GM12878 (cell line): Measurements from ENCODE around the gene SF3B4. TPM values are rescaled to one million over a fixed set of nuclear protein-coding genes. Genes with fewer than 3 reads are reported as not detected.

Experiments used
- CREB1 ChIP-seq: IDR thresholded peaks from 2 replicates; pipeline ENCODE4 v1.6.1; 2012; ENCODE audit warnings: low read depth, mild to moderate bottlenecking, inconsistent platforms
- KLF5 ChIP-seq: fragments of 450-650 bp; IDR thresholded peaks from 2 replicates; pipeline ENCODE4 v1.6.1; 2014; ENCODE audit warnings: mild to moderate bottlenecking; ENCODE audit not compliant: partially characterized antibody
- MEF2B ChIP-seq: fragments of 450-650 bp; IDR thresholded peaks from 2 replicates; pipeline ENCODE4 v1.6.1; 2018; ENCODE audit warnings: mild to moderate bottlenecking, moderate library complexity; ENCODE audit not compliant: partially characterized antibody, poor library complexity, severe bottlenecking
- MTA3 ChIP-seq: IDR thresholded peaks from 2 replicates; pipeline ENCODE4 v1.6.1; 2012; ENCODE audit warnings: low read length, inconsistent platforms, borderline replicate concordance
- MXI1 ChIP-seq: fragments of 150-350 bp; IDR thresholded peaks from 2 replicates; pipeline ENCODE4 v1.6.1; 2011; ENCODE audit warnings: low read depth, mild to moderate bottlenecking, inconsistent platforms, low read length, improper control_type of control experiment
- MYB ChIP-seq: fragments of 150-350 bp; IDR thresholded peaks from 2 replicates; pipeline ENCODE4 v1.6.1; 2014; ENCODE audit warnings: mild to moderate bottlenecking, low read depth, low read length, borderline replicate concordance
- MYC ChIP-seq: IDR thresholded peaks from 2 replicates; pipeline ENCODE4 v1.6.1; 2011; ENCODE audit warnings: mild to moderate bottlenecking, low read length, moderate library complexity, inconsistent platforms; ENCODE audit not compliant: insufficient read depth, insufficient replicate concordance, insufficient read length, severe bottlenecking
- NBN ChIP-seq: fragments of 450-650 bp; IDR thresholded peaks from 2 replicates; pipeline ENCODE4 v1.6.1; 2016
- NFIC ChIP-seq: IDR thresholded peaks from 2 replicates; pipeline ENCODE4 v1.6.1; 2012; ENCODE audit warnings: low read depth, mild to moderate bottlenecking, inconsistent platforms, low read length, moderate library complexity
- TBL1XR1 ChIP-seq: IDR thresholded peaks from 2 replicates; pipeline ENCODE4 v1.6.1; 2012; ENCODE audit warnings: low read depth, low read length, improper control_type of control experiment
- TCF7 ChIP-seq: IDR thresholded peaks from 2 replicates; pipeline ENCODE4 v1.6.1; 2014; ENCODE audit warnings: antibody characterized with exemption, borderline replicate concordance
- polyA plus RNA-seq, 11 experiments: library from polyadenylated mRNA; depleted of rRNA in 4 of 11; unstranded in 6 of 11; stranded (reverse) in 5 of 11; fragments of >200 nt; fragmentation: Nextera tagmentation in 4 of 11; fragmentation: Illumina TruSeq in 1 of 11; extraction: Ambion mirVana in 4 of 11; extraction: Trizol in 1 of 11; gene quantifications; 1 replicate in 1 of 11; 2 replicates in 10 of 11; pipeline versions ENCODE4 v1.2.1 to v1.2.3, GENCODE V29; 2011 to 2016; ENCODE audit warnings: inconsistent platforms in 2 of 11, missing spikeins in 2 of 11, low read depth in 1 of 11
- total RNA-seq, 4 experiments: library from RNA; depleted of rRNA in 3 of 4; stranded (reverse); fragments of >200 nt in 3 of 4; fragmentation: Illumina TruSeq in 1 of 4; extraction: Trizol in 1 of 4; gene quantifications; 2 replicates each; pipeline versions ENCODE4 v1.2.1 to v1.2.3, GENCODE V29; 2013 to 2021
- TF ChIP-seq, protein P1 (sequence below): IDR thresholded peaks from 2 replicates; pipeline ENCODE4 v1.6.1; 2012; ENCODE audit warnings: mild to moderate bottlenecking, low read depth, low read length
- TF ChIP-seq, protein P2 (sequence below): fragments of 150-350 bp; IDR thresholded peaks from 2 replicates; pipeline ENCODE4 v1.6.1; 2014; ENCODE audit warnings: mild to moderate bottlenecking, low read depth, low read length
- TF ChIP-seq, protein P3 (sequence below): fragments of 450-650 bp; IDR thresholded peaks from 2 replicates; pipeline ENCODE4 v1.6.1; 2017; ENCODE audit warnings: mild to moderate bottlenecking, moderate library complexity
- TF ChIP-seq, protein P4 (sequence below): IDR thresholded peaks from 2 replicates; pipeline ENCODE4 v1.6.1; 2011; ENCODE audit warnings: low read depth, low read length, improper control_type of control experiment, borderline replicate concordance
- TF ChIP-seq, protein P5 (sequence below): IDR thresholded peaks from 2 replicates; pipeline ENCODE4 v1.6.1; 2011; ENCODE audit warnings: low read depth, mild to moderate bottlenecking, low read length, moderate library complexity, borderline replicate concordance; ENCODE audit errors: extremely low read depth

SF3B4 gene
- total and polyA plus RNA-seq, 10 of the 15 experiments (the other 5 are each of a cell fraction or from before 2014, with no cell fraction given): 1.9 to 146 (median 27.5) TPM

DNA sequence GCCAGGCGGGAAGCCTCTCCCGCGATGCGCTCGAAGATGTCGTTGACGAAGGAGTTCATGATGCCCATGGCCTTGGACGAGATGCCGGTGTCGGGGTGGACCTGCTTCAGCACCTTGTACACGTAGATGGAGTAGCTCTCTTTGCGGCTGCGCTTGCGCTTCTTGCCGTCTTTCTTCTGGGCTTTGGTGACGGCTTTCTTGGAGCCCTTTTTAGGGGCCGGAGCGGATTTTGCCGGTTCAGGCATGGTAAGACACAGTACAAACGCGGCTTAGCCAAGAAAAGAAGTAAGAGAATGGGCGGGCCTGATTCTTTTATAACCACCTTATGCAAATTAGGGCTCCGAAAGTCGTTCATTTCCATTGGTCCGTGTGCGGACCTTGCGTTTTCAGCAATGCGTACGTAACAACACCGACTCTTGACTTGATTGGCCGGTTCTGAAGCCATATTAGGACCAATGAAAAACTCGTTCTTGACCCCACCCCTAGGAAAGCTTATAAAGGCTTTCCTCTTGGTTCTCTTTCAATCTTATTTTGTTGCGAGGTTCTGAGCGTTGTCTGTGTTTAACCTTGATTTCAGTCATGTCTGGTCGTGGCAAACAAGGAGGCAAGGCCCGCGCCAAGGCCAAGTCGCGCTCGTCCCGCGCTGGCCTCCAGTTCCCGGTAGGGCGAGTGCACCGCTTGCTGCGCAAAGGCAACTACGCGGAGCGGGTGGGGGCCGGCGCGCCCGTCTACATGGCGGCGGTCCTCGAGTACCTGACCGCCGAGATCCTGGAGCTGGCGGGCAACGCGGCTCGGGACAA lies 41.0 kb downstream of the SF3B4 start (continued):
- TF ChIP-seq, protein P1, sequence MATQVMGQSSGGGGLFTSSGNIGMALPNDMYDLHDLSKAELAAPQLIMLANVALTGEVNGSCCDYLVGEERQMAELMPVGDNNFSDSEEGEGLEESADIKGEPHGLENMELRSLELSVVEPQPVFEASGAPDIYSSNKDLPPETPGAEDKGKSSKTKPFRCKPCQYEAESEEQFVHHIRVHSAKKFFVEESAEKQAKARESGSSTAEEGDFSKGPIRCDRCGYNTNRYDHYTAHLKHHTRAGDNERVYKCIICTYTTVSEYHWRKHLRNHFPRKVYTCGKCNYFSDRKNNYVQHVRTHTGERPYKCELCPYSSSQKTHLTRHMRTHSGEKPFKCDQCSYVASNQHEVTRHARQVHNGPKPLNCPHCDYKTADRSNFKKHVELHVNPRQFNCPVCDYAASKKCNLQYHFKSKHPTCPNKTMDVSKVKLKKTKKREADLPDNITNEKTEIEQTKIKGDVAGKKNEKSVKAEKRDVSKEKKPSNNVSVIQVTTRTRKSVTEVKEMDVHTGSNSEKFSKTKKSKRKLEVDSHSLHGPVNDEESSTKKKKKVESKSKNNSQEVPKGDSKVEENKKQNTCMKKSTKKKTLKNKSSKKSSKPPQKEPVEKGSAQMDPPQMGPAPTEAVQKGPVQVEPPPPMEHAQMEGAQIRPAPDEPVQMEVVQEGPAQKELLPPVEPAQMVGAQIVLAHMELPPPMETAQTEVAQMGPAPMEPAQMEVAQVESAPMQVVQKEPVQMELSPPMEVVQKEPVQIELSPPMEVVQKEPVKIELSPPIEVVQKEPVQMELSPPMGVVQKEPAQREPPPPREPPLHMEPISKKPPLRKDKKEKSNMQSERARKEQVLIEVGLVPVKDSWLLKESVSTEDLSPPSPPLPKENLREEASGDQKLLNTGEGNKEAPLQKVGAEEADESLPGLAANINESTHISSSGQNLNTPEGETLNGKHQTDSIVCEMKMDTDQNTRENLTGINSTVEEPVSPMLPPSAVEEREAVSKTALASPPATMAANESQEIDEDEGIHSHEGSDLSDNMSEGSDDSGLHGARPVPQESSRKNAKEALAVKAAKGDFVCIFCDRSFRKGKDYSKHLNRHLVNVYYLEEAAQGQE: no peak
- TF ChIP-seq, protein P2, sequence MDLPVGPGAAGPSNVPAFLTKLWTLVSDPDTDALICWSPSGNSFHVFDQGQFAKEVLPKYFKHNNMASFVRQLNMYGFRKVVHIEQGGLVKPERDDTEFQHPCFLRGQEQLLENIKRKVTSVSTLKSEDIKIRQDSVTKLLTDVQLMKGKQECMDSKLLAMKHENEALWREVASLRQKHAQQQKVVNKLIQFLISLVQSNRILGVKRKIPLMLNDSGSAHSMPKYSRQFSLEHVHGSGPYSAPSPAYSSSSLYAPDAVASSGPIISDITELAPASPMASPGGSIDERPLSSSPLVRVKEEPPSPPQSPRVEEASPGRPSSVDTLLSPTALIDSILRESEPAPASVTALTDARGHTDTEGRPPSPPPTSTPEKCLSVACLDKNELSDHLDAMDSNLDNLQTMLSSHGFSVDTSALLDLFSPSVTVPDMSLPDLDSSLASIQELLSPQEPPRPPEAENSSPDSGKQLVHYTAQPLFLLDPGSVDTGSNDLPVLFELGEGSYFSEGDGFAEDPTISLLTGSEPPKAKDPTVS: no peak
- TF ChIP-seq, protein P3, sequence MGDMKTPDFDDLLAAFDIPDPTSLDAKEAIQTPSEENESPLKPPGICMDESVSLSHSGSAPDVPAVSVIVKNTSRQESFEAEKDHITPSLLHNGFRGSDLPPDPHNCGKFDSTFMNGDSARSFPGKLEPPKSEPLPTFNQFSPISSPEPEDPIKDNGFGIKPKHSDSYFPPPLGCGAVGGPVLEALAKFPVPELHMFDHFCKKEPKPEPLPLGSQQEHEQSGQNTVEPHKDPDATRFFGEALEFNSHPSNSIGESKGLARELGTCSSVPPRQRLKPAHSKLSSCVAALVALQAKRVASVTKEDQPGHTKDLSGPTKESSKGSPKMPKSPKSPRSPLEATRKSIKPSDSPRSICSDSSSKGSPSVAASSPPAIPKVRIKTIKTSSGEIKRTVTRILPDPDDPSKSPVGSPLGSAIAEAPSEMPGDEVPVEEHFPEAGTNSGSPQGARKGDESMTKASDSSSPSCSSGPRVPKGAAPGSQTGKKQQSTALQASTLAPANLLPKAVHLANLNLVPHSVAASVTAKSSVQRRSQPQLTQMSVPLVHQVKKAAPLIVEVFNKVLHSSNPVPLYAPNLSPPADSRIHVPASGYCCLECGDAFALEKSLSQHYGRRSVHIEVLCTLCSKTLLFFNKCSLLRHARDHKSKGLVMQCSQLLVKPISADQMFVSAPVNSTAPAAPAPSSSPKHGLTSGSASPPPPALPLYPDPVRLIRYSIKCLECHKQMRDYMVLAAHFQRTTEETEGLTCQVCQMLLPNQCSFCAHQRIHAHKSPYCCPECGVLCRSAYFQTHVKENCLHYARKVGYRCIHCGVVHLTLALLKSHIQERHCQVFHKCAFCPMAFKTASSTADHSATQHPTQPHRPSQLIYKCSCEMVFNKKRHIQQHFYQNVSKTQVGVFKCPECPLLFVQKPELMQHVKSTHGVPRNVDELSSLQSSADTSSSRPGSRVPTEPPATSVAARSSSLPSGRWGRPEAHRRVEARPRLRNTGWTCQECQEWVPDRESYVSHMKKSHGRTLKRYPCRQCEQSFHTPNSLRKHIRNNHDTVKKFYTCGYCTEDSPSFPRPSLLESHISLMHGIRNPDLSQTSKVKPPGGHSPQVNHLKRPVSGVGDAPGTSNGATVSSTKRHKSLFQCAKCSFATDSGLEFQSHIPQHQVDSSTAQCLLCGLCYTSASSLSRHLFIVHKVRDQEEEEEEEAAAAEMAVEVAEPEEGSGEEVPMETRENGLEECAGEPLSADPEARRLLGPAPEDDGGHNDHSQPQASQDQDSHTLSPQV: no peak
- TF ChIP-seq TCF7 (no peak; the same call in 1 of the 2 replicates), MTA3 (no peak; the same call in 1 of the 2 replicates), TBL1XR1 (peak; percentile 48; the same call in 1 of the 2 replicates), MXI1 (0 out of 2 replicates have a peak, but pooled peaks have one; percentile 32), MYB (no peak), CREB1 (peak; percentile 84), MEF2B (peak; percentile 6), NFIC (no peak; the same call in 1 of the 2 replicates), KLF5 (peak; percentile 67), NBN (0 out of 2 replicates have a peak, but pooled peaks have one; percentile 60), MYC (no peak)
- TF ChIP-seq, protein P4, sequence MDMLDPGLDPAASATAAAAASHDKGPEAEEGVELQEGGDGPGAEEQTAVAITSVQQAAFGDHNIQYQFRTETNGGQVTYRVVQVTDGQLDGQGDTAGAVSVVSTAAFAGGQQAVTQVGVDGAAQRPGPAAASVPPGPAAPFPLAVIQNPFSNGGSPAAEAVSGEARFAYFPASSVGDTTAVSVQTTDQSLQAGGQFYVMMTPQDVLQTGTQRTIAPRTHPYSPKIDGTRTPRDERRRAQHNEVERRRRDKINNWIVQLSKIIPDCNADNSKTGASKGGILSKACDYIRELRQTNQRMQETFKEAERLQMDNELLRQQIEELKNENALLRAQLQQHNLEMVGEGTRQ: no peak
- TF ChIP-seq, protein P5, sequence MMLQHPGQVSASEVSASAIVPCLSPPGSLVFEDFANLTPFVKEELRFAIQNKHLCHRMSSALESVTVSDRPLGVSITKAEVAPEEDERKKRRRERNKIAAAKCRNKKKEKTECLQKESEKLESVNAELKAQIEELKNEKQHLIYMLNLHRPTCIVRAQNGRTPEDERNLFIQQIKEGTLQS: no peak
